PC-3 (cell line): ENCODE data around the gene MARCHF6. TPM values are rescaled to one million over a fixed set of nuclear protein-coding genes. Genes with fewer than 3 reads are reported as not detected.

Source experiments
- ATAC-seq: fragments of 200-7000 bp; cut with Tn5 transposase; 2 replicates; pipeline ENCODE4 v1.9.1; 2020; ENCODE audit warnings: mild to moderate bottlenecking, moderate library complexity
- BruUV-seq: library from RNA; stranded (reverse); fragments of 400-500 nt; replicated peaks from 2 replicates; lab custom pipeline; 2021; lab: Mats Ljungman, UMichigan
- CTCF ChIA-PET: fragments of 300-600 bp; sonication (Branson Sonifier 250); formaldehyde crosslinking; loops from one replicate; lab custom pipeline; 2022; ENCODE audit warnings: antibody characterized with exemption; lab: Charles Lee
- POLR2A ChIA-PET: fragments of 300-600 bp; sonication (Branson Sonifier 250); formaldehyde crosslinking; loops from one replicate; lab custom pipeline; 2022; ENCODE audit warnings: antibody characterized with exemption; ENCODE audit not compliant: unreplicated experiment; lab: Charles Lee
- DNase-seq: peaks from one replicate; pipeline ENCODE4 v3.0.0-alpha.2; 2015
- H2AFZ ChIP-seq: fragments of 300-600 bp; sonication (generic); 2 replicates; pipeline ENCODE4 v1.6.0; 2016; ENCODE audit warnings: antibody characterized with exemption, low read length
- H3F3A ChIP-seq: fragments of 300-600 bp; sonication (generic); one replicate; pipeline ENCODE4 v1.6.0; 2017; ENCODE audit warnings: antibody characterized with exemption, low read length, control low read depth, mild to moderate bottlenecking; ENCODE audit not compliant: unreplicated experiment
- H3K27ac ChIP-seq: fragments of 300-600 bp; sonication (generic); 2 replicates; pipeline ENCODE4 v1.5.1; 2016; ENCODE audit warnings: mild to moderate bottlenecking, low read length
- H3K27me3 ChIP-seq: fragments of 300-600 bp; sonication (generic); 2 replicates; pipeline ENCODE4 v1.6.1; 2016; ENCODE audit warnings: low read length, mixed read lengths
- H3K36me3 ChIP-seq: fragments of 300-600 bp; sonication (generic); 2 replicates; pipeline ENCODE4 v1.6.1; 2016; ENCODE audit warnings: low read depth, mixed run types, low read length, mixed read lengths
- H3K4me1 ChIP-seq: fragments of 300-600 bp; sonication (generic); 2 replicates; pipeline ENCODE4 v1.5.1; 2016; ENCODE audit warnings: low read length; ENCODE audit not compliant: insufficient read depth
- H3K4me2 ChIP-seq: fragments of 300-600 bp; sonication (generic); 2 replicates; pipeline ENCODE4 v1.6.0; 2016; ENCODE audit warnings: low read length
- H3K4me3 ChIP-seq: fragments of 300-600 bp; sonication (generic); 2 replicates; pipeline ENCODE4 v1.5.1; 2016; ENCODE audit warnings: mild to moderate bottlenecking, low read length, mixed read lengths
- H3K79me2 ChIP-seq: fragments of 300-600 bp; sonication (generic); 2 replicates; pipeline ENCODE4 v1.6.1; 2017; ENCODE audit warnings: low read length, mixed read lengths
- H3K9ac ChIP-seq: fragments of 300-600 bp; sonication (generic); 2 replicates; pipeline ENCODE4 v1.6.0; 2016; ENCODE audit warnings: mild to moderate bottlenecking, low read length
- H3K9me2 ChIP-seq: fragments of 300-600 bp; sonication (generic); replicated peaks from 2 replicates; pipeline ENCODE4 v1.6.1; 2016; ENCODE audit warnings: mixed run types, low read length, mixed read lengths
- H3K9me3 ChIP-seq: fragments of 300-600 bp; sonication (generic); 2 replicates; pipeline ENCODE4 v1.6.1; 2016; ENCODE audit warnings: low read length, mixed read lengths
- H4K20me1 ChIP-seq: fragments of 300-600 bp; sonication (generic); 2 replicates; pipeline ENCODE4 v1.6.1; 2016; ENCODE audit warnings: low read length, mixed read lengths
- CTCF ChIP-seq: fragments of 300-600 bp; sonication (generic); conservative IDR thresholded peaks from 2 replicates; pipeline ENCODE4 v1.5.1; 2017; ENCODE audit warnings: antibody characterized with exemption, low read depth, mild to moderate bottlenecking, low read length
- EZH2 ChIP-seq: fragments of 300-600 bp; sonication (generic); IDR thresholded peaks from one replicate; pipeline ENCODE4 v1.6.1; 2017; ENCODE audit warnings: antibody characterized with exemption, mild to moderate bottlenecking, low read length; ENCODE audit not compliant: unreplicated experiment
- EZH2phosphoT487 ChIP-seq: fragments of 300-600 bp; sonication (generic); IDR thresholded peaks from 2 replicates; pipeline ENCODE4 v1.6.1; 2018; ENCODE audit warnings: mild to moderate bottlenecking, antibody characterized with exemption, low read length, borderline replicate concordance
- intact Hi-C: fragments of 100-400 bp; cut with micrococcal nuclease; formaldehyde crosslinking; loops from 2 replicates; pipeline ENCODE4 v1.9.0; 2023
- total RNA-seq: library from RNA; depleted of rRNA; stranded (reverse); fragments of >200 nt; gene quantifications from 2 replicates; pipeline ENCODE4 v1.2.3, GENCODE V29; 2014

MARCHF6 gene
- total RNA-seq, 1 experiment from 2014 or later: 140 TPM

- no TSS peak for BruUV-seq
- peak overlapping the region; percentile 12 for H3K9ac ChIP-seq
Measured at GRCh38 chr5:10333154-10334006, 20.1 kb upstream of the MARCHF6 start.

GRCh38 chr5:10334831-10335230 is 18.7 kb upstream of the MARCHF6 start:
- BruUV-seq: no TSS peak
- Histone ChIP-seq H3K79me2 (no peaks in the 10 kb centered on the region), H3K4me2 (no peak overlapping the region), H2AFZ (no peak overlapping the region), H3K9ac (no peak overlapping the region), H3K4me3 (no peak overlapping the region), H3K27ac (no peak overlapping the region), H3K27me3 (no peaks in the 10 kb centered on the region), H3K4me1 (peaks cover 15% of the 10 kb centered on the region), H3K9me2 (no peaks in the 10 kb centered on the region; the same call in 1 of the 2 replicates), H3K36me3 (no peaks in the 10 kb centered on the region), H4K20me1 (no peaks in the 10 kb centered on the region), H3F3A (no peaks in the 10 kb centered on the region), H3K9me3 (no peaks in the 10 kb centered on the region)
- DNase-seq (no peak), ATAC-seq (no peak)
- TF ChIP-seq EZH2phosphoT487 (no peak), CTCF (no peak), EZH2 (no peak)
- ChIA-PET POLR2A (no interaction called here), CTCF (interaction anchor here (0.6 kb wide), 1 partner anchor 34 kb away, joined by 3 read pairs; no protein-coding TSS in a partner anchor)
- intact Hi-C loops: no loop called here

More at GRCh38 chr5:10333154-10334006, 20.1 kb upstream of the MARCHF6 start:
- Histone ChIP-seq H3K4me3 (peak overlapping the region; percentile 66), H3K27ac (no peak overlapping the region), H3K27me3 (no peaks in the 10 kb centered on the region), H4K20me1 (no peaks in the 10 kb centered on the region), H3F3A (no peaks in the 10 kb centered on the region), H3K79me2 (no peaks in the 10 kb centered on the region), H3K9me2 (no peaks in the 10 kb centered on the region; the same call in 1 of the 2 replicates), H3K4me2 (peak overlapping the region; percentile 83), H2AFZ (peak overlapping the region; percentile 93), H3K9me3 (no peaks in the 10 kb centered on the region), H3K36me3 (no peaks in the 10 kb centered on the region), H3K4me1 (peaks cover 30% of the 10 kb centered on the region)
- peak; percentile 52 for DNase-seq
- peak; percentile 71 for ATAC-seq
- TF ChIP-seq CTCF (no peak; the same call in 1 of the 2 replicates), EZH2phosphoT487 (no peak), EZH2 (no peak)
- intact Hi-C loops: no loop called here
- CTCF ChIA-PET: no interaction called here
- POLR2A ChIA-PET: no interaction called here
